Mesenchymal stem cell (in vitro differentiated cells and primary cell): ENCODE data around the gene SPINDOC. TPM values are rescaled to one million over a fixed set of nuclear protein-coding genes. Genes with fewer than 3 reads are reported as not detected.

Source experiments
- DNase-seq: peaks from one replicate; pipeline ENCODE4 v3.0.0-alpha.2; 2013
- H2AFZ ChIP-seq: one replicate; pipeline ENCODE4 v1.6.1; 2013; ENCODE audit warnings: low read depth, mild to moderate bottlenecking, control low read depth, inconsistent platforms, low read length, moderate library complexity
- H2AK5ac ChIP-seq: 2 replicates; pipeline ENCODE4 v1.6.1; 2013; ENCODE audit warnings: low read length, moderate library complexity, mild to moderate bottlenecking, inconsistent platforms; ENCODE audit not compliant: severe bottlenecking
- H2BK120ac ChIP-seq: one replicate; pipeline ENCODE4 v1.6.1; 2013; ENCODE audit warnings: low read depth, mild to moderate bottlenecking, inconsistent platforms, low read length, moderate library complexity
- H2BK12ac ChIP-seq, 2 experiments: one replicate each; pipeline ENCODE4 v1.6.1; 2013; ENCODE audit warnings: inconsistent platforms in 2 of 2, low read length in 2 of 2, mild to moderate bottlenecking in 2 of 2, moderate library complexity in 2 of 2, control low read depth in 1 of 2
- H2BK15ac ChIP-seq: one replicate; pipeline ENCODE4 v1.6.1; 2013; ENCODE audit warnings: mild to moderate bottlenecking, low read depth, inconsistent platforms; ENCODE audit not compliant: poor library complexity, severe bottlenecking
- H2BK5ac ChIP-seq: 2 replicates; pipeline ENCODE4 v1.6.1; 2013; ENCODE audit warnings: low read depth, mild to moderate bottlenecking, low read length, control low read depth, inconsistent platforms; ENCODE audit not compliant: poor library complexity, severe bottlenecking
- H3K14ac ChIP-seq, 2 experiments: one replicate each; pipeline ENCODE4 v1.6.1; 2013; ENCODE audit warnings: inconsistent platforms in 2 of 2, low read length in 2 of 2, control low read depth in 1 of 2, mild to moderate bottlenecking in 1 of 2, moderate library complexity in 1 of 2
- H3K18ac ChIP-seq, 2 experiments: one replicate each; pipeline ENCODE4 v1.6.1; 2013; ENCODE audit warnings: inconsistent platforms in 2 of 2, low read length in 2 of 2, control low read depth in 1 of 2, low read depth in 1 of 2, mild to moderate bottlenecking in 1 of 2
- H3K23ac ChIP-seq, 2 experiments: one replicate each; pipeline ENCODE4 v1.6.1; 2013; ENCODE audit warnings: inconsistent platforms in 2 of 2, low read length in 2 of 2, mild to moderate bottlenecking in 2 of 2, moderate library complexity in 2 of 2, control low read depth in 1 of 2
- H3K27ac ChIP-seq: 2 replicates; pipeline ENCODE4 v1.5.1; 2013; ENCODE audit warnings: mild to moderate bottlenecking, moderate library complexity, low read length, control low read depth, inconsistent platforms; ENCODE audit not compliant: poor library complexity, severe bottlenecking
- H3K27me3 ChIP-seq, 2 experiments: 2 replicates each; pipeline versions ENCODE4 v1.6.1 to v1.7.0; 2013; ENCODE audit warnings: low read length in 2 of 2, mild to moderate bottlenecking in 2 of 2, moderate library complexity in 2 of 2, control low read depth in 1 of 2, inconsistent platforms in 1 of 2; ENCODE audit not compliant: control insufficient read depth in 1 of 2, insufficient read depth in 1 of 2
- H3K36me3 ChIP-seq, 2 experiments: 2 replicates each; pipeline versions ENCODE4 v1.6.1 to v1.7.0; 2013; ENCODE audit warnings: low read length in 2 of 2, control low read depth in 1 of 2, inconsistent platforms in 1 of 2, low read depth in 1 of 2, mild to moderate bottlenecking in 1 of 2; ENCODE audit not compliant: insufficient read depth in 2 of 2, control insufficient read depth in 1 of 2
- H3K4ac ChIP-seq, 2 experiments: one replicate each; pipeline ENCODE4 v1.6.1; 2013; ENCODE audit warnings: inconsistent platforms in 2 of 2, low read length in 2 of 2, mild to moderate bottlenecking in 2 of 2, moderate library complexity in 2 of 2, control low read depth in 1 of 2, low read depth in 1 of 2
- H3K4me1 ChIP-seq: 2 replicates; pipeline ENCODE4 v1.6.1; 2013; ENCODE audit warnings: low read depth, low read length, control low read depth; ENCODE audit not compliant: control insufficient read depth, insufficient read depth
- H3K4me2 ChIP-seq: 2 replicates; pipeline ENCODE4 v1.6.1; 2013; ENCODE audit warnings: low read length, mild to moderate bottlenecking, inconsistent platforms; ENCODE audit not compliant: poor library complexity, severe bottlenecking
- H3K4me3 ChIP-seq, 2 experiments: 2 replicates each; pipeline versions ENCODE4 v1.5.1 to v1.7.0; 2013; ENCODE audit warnings: low read length in 2 of 2, mild to moderate bottlenecking in 2 of 2, control low read depth in 1 of 2, low read depth in 1 of 2; ENCODE audit not compliant: insufficient read depth in 1 of 2
- H3K79me1 ChIP-seq: replicated peaks from 2 replicates; pipeline ENCODE4 v1.6.1; 2013; ENCODE audit warnings: mild to moderate bottlenecking, control low read depth, low read length, inconsistent platforms; ENCODE audit not compliant: poor library complexity, severe bottlenecking
- H3K9ac ChIP-seq: 2 replicates; pipeline ENCODE4 v1.7.0; 2013; ENCODE audit warnings: mild to moderate bottlenecking, low read length, moderate library complexity
- H3K9me3 ChIP-seq: 2 replicates; pipeline ENCODE4 v1.7.0; 2013; ENCODE audit warnings: mild to moderate bottlenecking, low read length; ENCODE audit not compliant: control insufficient read depth
- H4K8ac ChIP-seq: one replicate; pipeline ENCODE4 v1.6.1; 2013; ENCODE audit warnings: inconsistent platforms, mild to moderate bottlenecking, low read length, moderate library complexity
- H4K91ac ChIP-seq: one replicate; pipeline ENCODE4 v1.6.1; 2013; ENCODE audit warnings: mild to moderate bottlenecking, low read length, inconsistent platforms
- WGBS: methylation state at CpG from one replicate; pipeline ENCODE4 v1.1.7; 2013; ENCODE audit warnings: mixed read lengths; 5-methylcytosine and 5-hydroxymethylcytosine counted together
- small RNA-seq: library from polyadenylated mRNA; stranded (forward); fragments of <200 nt; extraction: miRNeasy Mini kit (QIAGEN cat#:217004); gene quantifications from one replicate; pipeline ENCODE3, GENCODE V24; 2013; ENCODE audit warnings: low read depth

Gene SPINDOC

DNA sequence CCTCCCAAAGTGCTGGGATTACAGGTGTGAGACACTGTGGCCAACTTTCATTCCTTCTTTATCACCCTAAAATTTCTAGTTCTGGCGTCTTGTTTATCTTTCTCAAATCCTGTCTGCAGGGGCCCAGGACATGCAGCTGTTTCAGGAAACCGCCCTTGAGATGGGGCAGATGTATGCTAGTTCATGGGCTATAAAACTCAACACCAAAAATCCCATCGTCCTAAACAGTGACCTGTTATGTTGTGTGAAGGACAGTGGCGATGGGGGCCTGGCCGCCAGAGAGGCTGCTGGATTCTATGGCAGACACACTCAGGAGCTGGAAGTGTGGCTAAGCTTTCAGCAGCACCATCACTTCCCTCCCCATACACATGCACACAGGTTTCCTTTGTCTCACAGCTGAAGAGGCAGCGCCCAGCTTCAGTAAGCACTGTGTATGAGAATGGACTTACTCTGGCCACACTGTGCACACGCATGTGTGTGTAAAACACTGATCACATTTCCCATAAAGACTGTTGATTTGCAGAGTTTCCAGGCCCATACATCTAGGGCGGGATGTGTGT, 62.3 kb downstream of the SPINDOC start:
- Histone ChIP-seq H3K27ac (no peak overlapping the region), H3K4me1 (peaks cover 34% of the 10 kb centered on the region), H4K91ac (no peak overlapping the region), H3K23ac (no peak overlapping the region), H3K9me3 (no peaks in the 10 kb centered on the region), H2BK5ac (no peak overlapping the region), H3K14ac (peak overlapping the region in 1 of 2 experiments; percentile 19), H2BK15ac (no peak overlapping the region), H3K4me3 (no peak overlapping the region), H3K79me1 (peaks cover 32% of the 10 kb centered on the region), H3K4ac (no peak overlapping the region), H4K8ac (no peak overlapping the region), H3K4me2 (no peak overlapping the region), H3K27me3 (no peaks in the 10 kb centered on the region), H2AFZ (no peak overlapping the region), H3K18ac (no peak overlapping the region), H2AK5ac (no peak overlapping the region), H2BK12ac (no peak overlapping the region), H3K36me3 (peaks cover 10 to 12% of the 10 kb centered on the region in 2 experiments), H3K9ac (no peak overlapping the region), H2BK120ac (no peak overlapping the region)
- WGBS, result 78% methylated on average over 6 of the region's 8 CpGs
- DNase-seq, result no peak

DNA sequence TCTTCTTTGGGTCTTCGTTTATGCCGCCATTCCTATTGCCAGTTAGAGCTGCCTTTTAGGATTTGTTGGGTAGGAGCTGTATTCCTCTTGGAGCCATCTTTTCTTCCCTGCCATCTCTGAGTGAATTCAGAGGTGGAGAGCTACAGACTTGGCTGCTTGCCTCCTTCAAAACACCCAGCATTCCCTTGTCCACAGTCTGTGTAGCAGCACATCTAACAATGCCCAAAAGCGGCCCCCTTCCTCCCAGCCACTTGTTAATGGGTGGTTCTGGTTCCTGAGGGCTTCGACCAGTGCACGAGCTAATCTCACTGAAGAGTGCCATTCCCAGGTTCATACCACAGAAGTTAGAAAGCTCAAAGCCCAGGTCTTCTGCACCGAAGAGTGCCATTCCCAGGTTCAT, 63.4 kb downstream of the SPINDOC start:
- no peak for DNase-seq
- H3K4me1 ChIP-seq, result peaks cover 33% of the 10 kb centered on the region

More for the DNA sequence above, 63.4 kb downstream of the SPINDOC start:
- H2BK120ac ChIP-seq, result no peak overlapping the region
- H3K4ac ChIP-seq, result no peak overlapping the region
- H3K27ac ChIP-seq, result no peak overlapping the region
- no peaks in the 10 kb centered on the region for H3K27me3 ChIP-seq
- H3K4me3 ChIP-seq, result no peak overlapping the region
- no peak overlapping the region for H4K91ac ChIP-seq
- H3K18ac ChIP-seq, result no peak overlapping the region
- no peaks in the 10 kb centered on the region for H3K9me3 ChIP-seq
- H2AK5ac ChIP-seq, result no peak overlapping the region
- no peak overlapping the region for H3K4me2 ChIP-seq
- H3K36me3 ChIP-seq, result peaks cover 10 to 12% of the 10 kb centered on the region in 2 experiments
- H3K14ac ChIP-seq, result no peak overlapping the region
- H2BK15ac ChIP-seq, result no peak overlapping the region
- WGBS, result 98% methylated on average over 6 of the region's 6 CpGs
- H2BK5ac ChIP-seq, result no peak overlapping the region
- H3K23ac ChIP-seq, result no peak overlapping the region
- no peak overlapping the region for H2BK12ac ChIP-seq
- H4K8ac ChIP-seq, result no peak overlapping the region
- peaks cover 37% of the 10 kb centered on the region for H3K79me1 ChIP-seq
- H3K9ac ChIP-seq, result no peak overlapping the region
- no peak overlapping the region for H2AFZ ChIP-seq

Small RNAs within 50 kb of the gene (small RNA-seq; reads per million reads assigned to genes)
- gene AP006289.1 (not detected), gene RN7SL596P (not detected)
